HepG2 (cell line): ENCODE results near the gene CYB5A. TPM values are rescaled to one million over a fixed set of nuclear protein-coding genes. Genes with fewer than 3 reads are reported as not detected.

Experiments
- ATAC-seq: fragments of 200-7000 bp; cut with Tn5 transposase; 3 replicates; pipeline ENCODE4 v1.9.1; 2020; ENCODE audit warnings: mild to moderate bottlenecking, moderate library complexity
- BruUV-seq: library from RNA; stranded (reverse); fragments of 400-500 nt; replicated peaks from 2 replicates; lab custom pipeline; 2021; lab: Mats Ljungman, UMichigan
- CTCF ChIA-PET: fragments of 300-600 bp; formaldehyde crosslinking; extraction: SDS; loops from one replicate; lab custom pipeline; 2021; ENCODE audit warnings: low total read pairs, inconsistent platforms, low intra/inter-chr PET ratio; lab: Yijun Ruan, JAX
- POLR2A ChIA-PET: fragments of 350-600 bp; sonication (Branson Sonifier 250); formaldehyde crosslinking; loops from one replicate; lab custom pipeline; 2020; ENCODE audit warnings: antibody characterized with exemption, inconsistent platforms; lab: Yijun Ruan, JAX
- DNase-seq: peaks from one replicate; pipeline ENCODE4 v3.0.0-alpha.2; 2015; ENCODE audit warnings: low spot score
- FAIRE-seq: peaks from 3 replicates; lab custom pipeline; 2011; peaks lifted over from hg19 to GRCh38; lab: Jason Lieb, UNC
- H2AFZ ChIP-seq: one replicate; pipeline ENCODE4 v1.6.1; 2011; ENCODE audit warnings: low read length, inconsistent platforms
- H3K27ac ChIP-seq: fragments of 300-600 bp; 3 replicates; pipeline ENCODE4 v1.8.0; 2011; ENCODE audit warnings: mixed run types, mild to moderate bottlenecking, mixed read lengths, low read length, inconsistent platforms; ENCODE audit not compliant: insufficient read depth; ENCODE audit errors: extremely low read length
- H3K27me3 ChIP-seq, 2 experiments: fragments of 200-600 bp in 1 of 2; 2 replicates in 1 of 2; 3 replicates in 1 of 2; pipeline versions ENCODE4 v1.6.0 to v1.8.0; 2011; ENCODE audit warnings: low read length in 2 of 2, mild to moderate bottlenecking in 2 of 2, moderate library complexity in 2 of 2, inconsistent platforms in 1 of 2; ENCODE audit not compliant: insufficient read depth in 2 of 2, control insufficient read depth in 1 of 2
- H3K36me3 ChIP-seq, 2 experiments: fragments of 200-600 bp in 1 of 2; replicated peaks in 1 of 2; 2 replicates in 1 of 2; 3 replicates in 1 of 2; pipeline versions ENCODE4 v1.5.1 to v1.8.0; 2011; ENCODE audit warnings: low read length in 2 of 2, inconsistent platforms in 1 of 2; ENCODE audit not compliant: insufficient read depth in 2 of 2, control insufficient read depth in 1 of 2
- H3K4me1 ChIP-seq: 2 replicates; pipeline ENCODE4 v1.5.1; 2012; ENCODE audit warnings: low read length, inconsistent platforms; ENCODE audit not compliant: insufficient read depth
- H3K4me2 ChIP-seq: 2 replicates; pipeline ENCODE4 v1.6.0; 2011; ENCODE audit warnings: low read depth, low read length, inconsistent platforms
- H3K4me3 ChIP-seq, 3 experiments: fragments of 200-600 bp in 1 of 3; sonication (generic), shearing (Covaris generic) in 1 of 3; replicated peaks in 1 of 3; 2 replicates each; pipeline ENCODE4 v1.5.1; 2011 to 2016; ENCODE audit warnings: low read length in 3 of 3, inconsistent platforms in 2 of 3, low read depth in 2 of 3, mild to moderate bottlenecking in 2 of 3, control low read depth in 1 of 3, mixed read lengths in 1 of 3; ENCODE audit not compliant: insufficient read depth in 1 of 3
- H3K79me2 ChIP-seq: one replicate; pipeline ENCODE4 v1.6.1; 2011; ENCODE audit warnings: low read length, inconsistent platforms; ENCODE audit not compliant: insufficient read depth
- H3K9ac ChIP-seq: 2 replicates; pipeline ENCODE4 v1.6.0; 2011; ENCODE audit warnings: mild to moderate bottlenecking, low read depth, low read length, inconsistent platforms; ENCODE audit not compliant: insufficient read depth
- H3K9me3 ChIP-seq: 2 replicates; pipeline ENCODE4 v1.5.1; 2012; ENCODE audit warnings: mild to moderate bottlenecking, low read length
- H4K20me1 ChIP-seq: 2 replicates; pipeline ENCODE4 v1.6.0; 2011; ENCODE audit warnings: inconsistent platforms, mild to moderate bottlenecking, low read length, moderate library complexity; ENCODE audit not compliant: insufficient read depth
- KDM2A ChIP-seq: sonication (generic); formaldehyde crosslinking; IDR thresholded peaks from 2 replicates; pipeline ENCODE4 v1.4.0; 2020; ENCODE audit warnings: low read depth, missing genetic modification reagents, borderline replicate concordance
- SRSF1 ChIP-seq: fragments of 200-400 bp; formaldehyde crosslinking; optimal IDR thresholded peaks from 2 replicates; pipeline ENCODE3; 2017; ENCODE audit warnings: mild to moderate bottlenecking, low read depth, low read length, moderate library complexity
- ZKSCAN1 ChIP-seq: fragments of 150-350 bp; IDR thresholded peaks from 2 replicates; pipeline ENCODE4 v1.6.1; 2014; ENCODE audit warnings: low read length
- ZNF30 ChIP-seq: sonication (generic); formaldehyde crosslinking; IDR thresholded peaks from 2 replicates; pipeline ENCODE4 v1.5.0; 2020; ENCODE audit warnings: mild to moderate bottlenecking, missing genetic modification reagents
- ZNF687 ChIP-seq: sonication (generic); formaldehyde crosslinking; IDR thresholded peaks from 2 replicates; pipeline ENCODE4 v1.5.1; 2020; ENCODE audit warnings: mild to moderate bottlenecking, missing genetic modification reagents, moderate library complexity
- WGBS: methylation state at CpG from one replicate; pipeline ENCODE4 v1.1.6; 2017; ENCODE audit warnings: low lambda C conversion rate; 5-methylcytosine and 5-hydroxymethylcytosine counted together
- in situ Hi-C: cut with HindIII; loops from 2 replicates; pipeline ENCODE4 v1.10.0; 2017; ENCODE audit warnings: low pct_unique_long_range_greater_than_20kb; ENCODE audit not compliant: extremely low pct_ligation_motif_present
- intact Hi-C: fragments of 100-400 bp; cut with micrococcal nuclease; formaldehyde crosslinking; loops from one replicate; pipeline ENCODE4 v1.10.0; 2022; ENCODE audit not compliant: unreplicated experiment
- polyA plus RNA-seq, 8 experiments: library from polyadenylated mRNA; depleted of rRNA in 3 of 8; stranded (reverse) in 7 of 8; unstranded in 1 of 8; fragments of >200 nt; fragmentation: Illumina TruSeq in 4 of 8; extraction: Trizol in 4 of 8; gene quantifications; 2 replicates each; pipeline versions ENCODE4 v1.2.1 to v1.2.3, GENCODE V29; 2011 to 2016; ENCODE audit warnings: low read depth in 4 of 8, missing spikeins in 1 of 8, mixed read lengths in 1 of 8; ENCODE audit not compliant: insufficient read depth in 1 of 8
- total RNA-seq, 5 experiments: library from RNA; depleted of rRNA; stranded (reverse); fragments of >200 nt; fragmentation: Illumina TruSeq; extraction: Trizol; gene quantifications; 2 replicates each; pipeline ENCODE4 v1.2.3, GENCODE V29; 2016; ENCODE audit warnings: low read depth in 1 of 5

CYB5A gene
- total and polyA plus RNA-seq, 2 of the 13 experiments (the other 11 are each of a cell fraction or from before 2014, with no cell fraction given): 215 to 356 TPM

GRCh38 chr18:74315464-74316256 is 23.9 kb upstream of the CYB5A start, which contains the start of gene C18orf63 (continued):
- TF ChIP-seq ZNF687 (CRISPR knock-in tag): peak; percentile 14; the same call in 1 of the 2 replicates
- TF ChIP-seq KDM2A (CRISPR knock-in tag): no peak
- no peak for TF ChIP-seq SRSF1

GRCh38 chr18:74314759-74315463 is 23.1 kb upstream of the CYB5A start:
- Histone ChIP-seq H4K20me1 (no peaks in the 10 kb centered on the region), H3K27me3 (no peaks in the 10 kb centered on the region), H3K9ac (no peak overlapping the region), H3K4me3 (no peak overlapping the region), H3K27ac (no peak overlapping the region), H3K79me2 (no peaks in the 10 kb centered on the region), H2AFZ (peak overlapping the region; percentile 45), H3K4me1 (peaks cover 30% of the 10 kb centered on the region), H3K36me3 (no peaks in the 10 kb centered on the region), H3K9me3 (no peaks in the 10 kb centered on the region), H3K4me2 (no peak overlapping the region)
- in situ Hi-C loops (no loop called here), intact Hi-C loops (no loop called here)
- BruUV-seq: no TSS peak
- peak; percentile 54; the same call in 1 of the 2 replicates for TF ChIP-seq ZKSCAN1
- TF ChIP-seq ZNF30 (CRISPR knock-in tag): no peak
- ChIA-PET POLR2A (no interaction called here), CTCF (no interaction called here)
- DNase-seq (no peak), FAIRE-seq (no peak), ATAC-seq (no peak)
- WGBS: 77% methylated on average over 22 of the region's 22 CpGs
